Activated CD8-positive, alpha-beta memory T cell treated with anti-CD3 and anti-CD28 coated beads, Interleukin-2, amount 10 ng/mL, durations not matched to agents 7 days and 5 days (primary cell): ENCODE measurements around the gene BUB3. TPM values are rescaled to one million over a fixed set of nuclear protein-coding genes. Genes with fewer than 3 reads are reported as not detected.

Experiments
- ATAC-seq: fragments of 150-1000 bp; cut with Tn5 transposase; one replicate; pipeline ENCODE4 v1.10.0; 2021; ENCODE audit warnings: moderate library complexity
- CTCF ChIA-PET: fragments of 350-600 bp; sonication (Branson Sonifier 250); formaldehyde crosslinking; loops from one replicate; lab custom pipeline; 2021; ENCODE audit warnings: antibody characterized with exemption; lab: Charles Lee
- DNase-seq: peaks from one replicate; pipeline ENCODE4 v3.0.0-alpha.2; 2020
- H3K27ac Mint-ChIP-seq: one replicate; pipeline ENCODE4 v1.8.0; 2021; ENCODE audit warnings: mild to moderate bottlenecking, mixed read lengths
- H3K27me3 Mint-ChIP-seq: one replicate; pipeline ENCODE4 v1.8.0; 2021; ENCODE audit warnings: mixed read lengths
- H3K36me3 Mint-ChIP-seq: one replicate; pipeline ENCODE4 v1.8.0; 2021; ENCODE audit warnings: mild to moderate bottlenecking, mixed read lengths
- H3K4me1 Mint-ChIP-seq: one replicate; pipeline ENCODE4 v1.8.0; 2021; ENCODE audit warnings: mixed read lengths
- H3K4me3 Mint-ChIP-seq: one replicate; pipeline ENCODE4 v1.8.0; 2021; ENCODE audit warnings: mild to moderate bottlenecking, moderate library complexity, mixed read lengths
- H3K9me3 Mint-ChIP-seq: one replicate; pipeline ENCODE4 v1.8.0; 2022; ENCODE audit warnings: low read depth, mixed read lengths
- total RNA-seq, 2 experiments: library from RNA; stranded (reverse); gene quantifications; one replicate each; pipeline ENCODE4 v1.2.3, GENCODE V29; 2021

BUB3 gene
- total RNA-seq, 2 experiments from 2014 or later = 282 to 319 TPM

DNA sequence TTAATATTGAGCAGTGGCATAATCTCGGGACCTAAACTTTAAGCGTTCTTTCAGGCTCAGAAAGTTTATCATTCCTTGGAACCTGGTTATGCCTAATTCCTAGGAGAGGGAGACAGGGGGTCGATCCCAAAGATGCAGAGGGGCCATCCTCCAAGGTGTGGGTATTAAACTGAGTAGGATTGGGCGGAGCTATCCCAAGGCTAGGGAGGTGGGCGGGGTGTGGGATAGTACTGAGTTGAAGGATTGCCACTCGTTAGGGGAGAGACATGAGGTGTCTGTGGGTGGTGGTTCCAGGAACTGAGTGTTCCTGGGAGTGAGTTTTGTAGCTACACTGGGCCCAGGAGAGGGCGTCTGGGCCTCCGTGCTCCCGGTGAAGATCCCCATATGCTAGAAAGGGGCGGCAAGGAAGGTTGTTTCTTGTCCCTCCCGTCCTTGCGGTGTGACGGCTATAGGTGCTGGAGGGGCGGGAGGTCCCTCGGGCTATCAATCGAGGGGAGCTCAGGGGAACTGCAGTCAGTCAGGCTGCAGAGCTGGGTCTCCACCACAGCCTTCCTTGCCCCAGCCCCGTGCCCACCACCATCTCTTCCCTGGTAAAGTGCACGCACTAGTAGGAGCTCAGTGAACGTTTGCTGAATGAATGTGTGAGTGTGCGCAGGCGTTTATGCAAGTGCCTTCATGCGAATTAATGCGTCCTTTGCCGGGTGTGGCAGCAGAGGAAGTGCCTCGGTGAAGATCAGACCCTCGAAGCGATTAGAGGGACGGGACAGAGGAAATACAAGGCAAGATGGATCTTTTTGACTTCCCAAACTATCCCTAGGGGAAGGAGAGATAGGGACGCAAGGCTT lies 9.3 kb upstream of the BUB3 start:
- no peak for DNase-seq
- CTCF ChIA-PET = interaction anchor here (1.3 to 3.7 kb wide), 2 partner anchors 9 to 12 kb away, joined by 5 to 20 read pairs; partner anchors contain the start of gene BUB3
- no peak overlapping the region for H3K4me3 Mint-ChIP-seq
- H3K27ac Mint-ChIP-seq = peak overlapping the region; percentile 37
- no peaks in the 10 kb centered on the region for H3K9me3 Mint-ChIP-seq
- ATAC-seq = no peak
- H3K4me1 Mint-ChIP-seq = peaks cover 25% of the 10 kb centered on the region
- peaks cover 83% of the 10 kb centered on the region for H3K27me3 Mint-ChIP-seq
- H3K36me3 Mint-ChIP-seq = peaks cover 5% of the 10 kb centered on the region

- Mint-ChIP-seq H3K36me3 (peaks cover 5% of the 10 kb centered on the region), H3K9me3 (no peaks in the 10 kb centered on the region), H3K27ac (no peak overlapping the region), H3K4me1 (peaks cover 31% of the 10 kb centered on the region), H3K4me3 (peak overlapping the region; percentile 1), H3K27me3 (peaks cover 82% of the 10 kb centered on the region)
- CTCF ChIA-PET = interaction anchor here (3.7 kb wide), 1 partner anchor 13 kb away, joined by 20 read pairs; no protein-coding TSS in a partner anchor
- DNase-seq = no peak
- no peak for ATAC-seq
Measured at GRCh38 chr10:123145542-123146012, 8.6 kb upstream of the BUB3 start.

DNA sequence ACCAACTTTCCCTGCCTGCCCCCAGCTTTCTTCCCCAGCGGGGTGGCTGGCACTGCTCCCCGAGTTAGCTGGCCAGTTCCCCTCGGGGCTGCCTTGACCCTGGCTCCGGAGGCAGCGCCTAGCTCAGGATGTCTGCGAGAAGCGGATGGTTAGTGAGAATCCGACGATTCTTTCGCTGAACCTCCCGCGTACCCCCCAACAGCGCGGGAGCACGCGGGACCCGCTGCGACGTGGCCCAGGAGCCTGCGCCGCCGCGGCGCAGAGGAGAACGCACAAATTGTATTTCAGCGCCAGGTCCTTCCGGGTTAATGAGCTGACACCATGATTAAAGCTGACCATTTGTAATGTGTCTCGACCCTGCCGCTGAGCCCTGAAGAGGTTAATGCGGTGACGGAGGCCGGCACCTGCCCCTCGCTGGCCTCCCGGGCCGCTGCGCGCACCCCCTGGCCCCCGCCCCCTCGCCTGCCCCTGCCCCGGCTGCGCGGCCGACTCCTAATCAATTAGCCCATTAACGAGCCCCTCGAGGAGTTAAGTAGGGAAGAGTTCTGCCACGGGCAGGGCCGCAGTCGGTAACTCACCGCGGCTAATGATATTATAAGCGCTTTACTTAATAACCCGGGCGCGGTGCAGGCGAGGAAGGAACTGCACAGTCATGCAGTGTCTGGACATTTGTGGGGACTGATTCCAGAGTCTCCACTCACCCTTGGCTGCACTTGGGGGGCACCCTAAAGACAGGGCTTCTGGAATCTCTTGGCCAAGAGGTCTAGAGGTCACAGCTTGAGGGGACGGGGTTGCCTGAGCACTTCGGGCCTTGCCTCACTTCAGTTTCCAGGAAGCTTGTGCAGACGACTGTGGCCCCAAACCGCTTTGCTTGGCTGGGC lies 7.9 kb upstream of the BUB3 start:
- DNase-seq (no peak), ATAC-seq (no peak)
- H3K36me3 Mint-ChIP-seq = peaks cover 5% of the 10 kb centered on the region
- H3K4me3 Mint-ChIP-seq = peak overlapping the region; percentile 1
- H3K27me3 Mint-ChIP-seq = peaks cover 82% of the 10 kb centered on the region
- H3K27ac Mint-ChIP-seq = no peak overlapping the region
- CTCF ChIA-PET = interaction anchor here (3.7 kb wide), 1 partner anchor 13 kb away, joined by 20 read pairs; no protein-coding TSS in a partner anchor
- H3K9me3 Mint-ChIP-seq = no peaks in the 10 kb centered on the region
- H3K4me1 Mint-ChIP-seq = peaks cover 36% of the 10 kb centered on the region

- ATAC-seq = no peak
- H3K4me1 Mint-ChIP-seq = peaks cover 44% of the 10 kb centered on the region
- peak overlapping the region; percentile 67 for H3K27ac Mint-ChIP-seq
- CTCF ChIA-PET = interaction anchor here (1.2 to 3.7 kb wide), 2 partner anchors 13 to 14 kb away, joined by 5 to 20 read pairs; no protein-coding TSS in a partner anchor
- peaks cover 5% of the 10 kb centered on the region for H3K36me3 Mint-ChIP-seq
- H3K27me3 Mint-ChIP-seq = peaks cover 79% of the 10 kb centered on the region
- H3K9me3 Mint-ChIP-seq = no peaks in the 10 kb centered on the region
- H3K4me3 Mint-ChIP-seq = no peak overlapping the region
- DNase-seq = no peak
Measured at GRCh38 chr10:123146894-123147634, 7.1 kb upstream of the BUB3 start.

DNA sequence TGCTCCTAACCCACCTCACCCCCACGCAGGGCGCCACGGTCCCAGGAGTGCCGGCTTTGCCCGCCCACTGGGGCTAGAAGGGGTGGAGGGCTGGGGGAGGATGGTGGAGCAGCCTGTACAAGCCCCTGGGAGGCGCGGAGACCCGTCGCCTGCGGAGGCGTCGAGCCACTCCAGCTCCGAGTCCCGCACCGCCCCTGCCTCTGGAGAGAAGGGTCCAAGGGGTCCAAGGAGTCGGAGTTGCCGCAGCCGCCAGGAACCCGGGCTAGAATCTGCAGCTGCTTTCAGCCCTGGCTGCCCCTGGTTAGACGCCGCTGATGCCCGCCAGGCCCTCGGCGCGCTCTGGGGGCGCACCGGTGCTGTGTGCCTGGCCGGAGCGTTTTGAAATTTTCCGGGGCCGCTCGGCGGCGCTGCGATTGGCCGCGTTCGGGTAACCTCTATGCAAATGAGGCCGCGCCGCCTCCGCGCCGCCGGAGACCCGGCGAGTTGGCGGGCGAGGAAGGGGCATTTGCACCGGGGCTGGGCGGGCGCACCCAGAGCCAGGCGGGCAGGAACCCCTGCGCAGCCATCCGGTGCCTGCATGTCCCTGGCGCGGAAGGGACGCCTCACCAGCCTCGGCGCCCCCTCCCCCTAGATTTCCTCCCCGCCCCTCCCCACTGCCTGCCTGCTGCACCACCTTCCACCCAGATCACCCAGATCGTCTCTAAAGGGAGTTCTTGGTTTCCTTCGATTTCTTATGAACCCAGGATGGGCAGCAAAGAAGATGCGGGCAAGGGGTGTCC lies 6.4 kb upstream of the BUB3 start, which contains the start of gene HMX2:
TSS of gene HMX2 (plus strand) at position 502 of the 779 bp plus-strand sequence. CDS start at position 745, 243 bp downstream.
- Mint-ChIP-seq H3K27me3 (peaks cover 74% of the 10 kb centered on the region), H3K4me1 (peaks cover 45% of the 10 kb centered on the region), H3K9me3 (no peaks in the 10 kb centered on the region), H3K27ac (peak within 1 kb of the TSS; percentile 67), H3K4me3 (peak within 1 kb of the TSS; percentile 40), H3K36me3 (peaks cover 5% of the 10 kb centered on the region)
- DNase-seq (no peak), ATAC-seq (peak; percentile 15)
- CTCF ChIA-PET = interaction anchor here (1.2 kb wide), 1 partner anchor 14 kb away, joined by 5 read pairs; no protein-coding TSS in a partner anchor

GRCh38 chr10:123148414-123149161 lies 5.6 kb upstream of the BUB3 start:
- H3K4me3 Mint-ChIP-seq = peak overlapping the region; percentile 40
- H3K4me1 Mint-ChIP-seq = peaks cover 51% of the 10 kb centered on the region
- H3K27me3 Mint-ChIP-seq = peaks cover 66% of the 10 kb centered on the region
- CTCF ChIA-PET = interaction anchor here (1.2 to 3.9 kb wide), 5 partner anchors 10 to 106 kb away, joined by 3 to 26 read pairs (median 5); no protein-coding TSS in a partner anchor
- DNase-seq (no peak), ATAC-seq (no peak)
- H3K36me3 Mint-ChIP-seq = peaks cover 4% of the 10 kb centered on the region
- no peaks in the 10 kb centered on the region for H3K9me3 Mint-ChIP-seq
- peak overlapping the region; percentile 54 for H3K27ac Mint-ChIP-seq

DNA sequence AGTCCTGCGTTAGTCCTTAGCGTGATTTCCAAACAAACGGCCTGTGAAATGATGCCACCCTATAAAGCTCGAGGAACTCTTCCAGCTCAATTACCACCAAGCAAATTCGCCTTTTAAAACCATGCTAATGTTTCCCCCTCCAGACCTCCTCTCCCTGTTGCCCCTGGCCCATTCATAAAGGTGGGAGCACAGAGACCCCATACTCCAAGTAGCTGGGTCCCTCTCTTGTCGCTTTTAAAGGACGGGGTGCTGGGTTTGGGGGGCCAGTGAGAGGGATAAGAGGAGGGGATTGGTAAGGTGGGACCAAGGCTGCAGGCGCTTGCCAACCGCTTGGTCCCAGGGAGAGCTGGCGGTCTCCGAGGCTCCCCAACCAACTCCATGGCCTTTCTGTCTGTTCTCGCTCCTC lies 5.0 kb upstream of the BUB3 start:
- H3K4me1 Mint-ChIP-seq = peaks cover 54% of the 10 kb centered on the region
- no peaks in the 10 kb centered on the region for H3K9me3 Mint-ChIP-seq
- CTCF ChIA-PET = interaction anchor here (1.2 to 3.9 kb wide), 4 partner anchors 10 to 106 kb away, joined by 3 to 26 read pairs (median 14); no protein-coding TSS in a partner anchor
- H3K27ac Mint-ChIP-seq = peak overlapping the region; percentile 54
- H3K36me3 Mint-ChIP-seq = peaks cover 6% of the 10 kb centered on the region
- no peak for DNase-seq
- H3K4me3 Mint-ChIP-seq = peak overlapping the region; percentile 40
- no peak for ATAC-seq
- peaks cover 60% of the 10 kb centered on the region for H3K27me3 Mint-ChIP-seq

- peak overlapping the region; percentile 28 for H3K27ac Mint-ChIP-seq
- H3K4me1 Mint-ChIP-seq = peaks cover 53% of the 10 kb centered on the region
- CTCF ChIA-PET = interaction anchor here (1.2 to 3.9 kb wide), 4 partner anchors 11 to 107 kb away, joined by 3 to 26 read pairs (median 14); no protein-coding TSS in a partner anchor
- H3K27me3 Mint-ChIP-seq = peaks cover 55% of the 10 kb centered on the region
- H3K36me3 Mint-ChIP-seq = peaks cover 8% of the 10 kb centered on the region
- no peak for ATAC-seq
- peak overlapping the region; percentile 62 for H3K4me3 Mint-ChIP-seq
- H3K9me3 Mint-ChIP-seq = no peaks in the 10 kb centered on the region
- DNase-seq = no peak
Measured at GRCh38 chr10:123149568-123150270, 4.5 kb upstream of the BUB3 start.

DNA sequence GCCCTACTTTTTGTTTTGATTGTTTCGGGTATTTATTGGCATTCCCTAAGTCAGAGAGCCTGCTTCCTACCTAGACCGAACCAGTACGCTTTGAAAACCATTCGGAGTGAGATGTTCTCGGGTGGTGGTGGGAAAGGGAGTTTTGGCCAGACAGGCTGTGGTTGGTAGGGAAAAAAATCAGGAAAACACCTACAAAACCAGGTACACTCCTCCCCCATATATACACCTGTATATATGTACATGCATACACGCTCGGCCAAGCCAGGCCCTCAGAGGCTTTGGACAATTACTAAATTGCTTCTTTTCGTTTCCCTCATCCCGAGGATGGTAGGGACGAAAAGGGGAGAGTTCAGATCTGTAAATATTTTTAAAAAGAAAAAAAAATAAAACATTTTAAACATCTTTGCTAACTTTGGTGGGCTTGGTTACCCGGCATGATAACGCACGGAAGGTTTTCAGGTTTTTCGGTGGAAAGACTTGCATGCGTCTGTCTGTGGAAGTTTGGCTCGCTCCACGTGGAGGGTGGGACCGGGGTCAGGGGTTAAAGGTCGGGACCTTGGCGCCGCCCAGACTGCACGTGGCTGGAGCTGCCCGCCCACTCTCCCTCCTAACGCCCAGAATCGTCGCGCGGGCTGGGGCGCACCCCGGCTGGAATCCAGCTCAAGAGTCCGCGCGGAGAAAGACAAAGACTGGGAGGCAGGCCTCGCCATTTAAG lies 3.8 kb upstream of the BUB3 start:
- Mint-ChIP-seq H3K4me3 (peak overlapping the region; percentile 62), H3K4me1 (peaks cover 48% of the 10 kb centered on the region), H3K27ac (no peak overlapping the region), H3K36me3 (peaks cover 15% of the 10 kb centered on the region), H3K27me3 (peaks cover 48% of the 10 kb centered on the region), H3K9me3 (no peaks in the 10 kb centered on the region)
- no peak for DNase-seq
- no peak for ATAC-seq
- CTCF ChIA-PET = interaction anchor here (1.0 to 3.9 kb wide), 3 partner anchors 11 to 62 kb away, joined by 3 to 26 read pairs (median 25); no protein-coding TSS in a partner anchor

GRCh38 chr10:123150986-123151736 lies 3.0 kb upstream of the BUB3 start:
- CTCF ChIA-PET = interaction anchor here (1.0 to 3.9 kb wide), 3 partner anchors 12 to 61 kb away, joined by 3 to 26 read pairs (median 25); no protein-coding TSS in a partner anchor
- DNase-seq (no peak), ATAC-seq (no peak)
- Mint-ChIP-seq H3K4me3 (peak overlapping the region; percentile 48), H3K27ac (no peak overlapping the region), H3K36me3 (peaks cover 21% of the 10 kb centered on the region), H3K4me1 (peaks cover 48% of the 10 kb centered on the region), H3K9me3 (no peaks in the 10 kb centered on the region), H3K27me3 (peaks cover 41% of the 10 kb centered on the region)
